HEK293T (cell line): ENCODE measurements around the gene RETREG2.

Experiments
- ARNT ChIP-seq: fragments of 450-650 bp; IDR thresholded peaks from 2 replicates; pipeline ENCODE4 v1.6.1; 2017; ENCODE audit warnings: mild to moderate bottlenecking
- ELF4 ChIP-seq: fragments of 450-650 bp; IDR thresholded peaks from 2 replicates; pipeline ENCODE4 v1.6.1; 2017; ENCODE audit warnings: antibody characterized with exemption
- FOXK2 ChIP-seq: fragments of 450-650 bp; IDR thresholded peaks from 2 replicates; pipeline ENCODE4 v1.6.1; 2016; ENCODE audit warnings: mild to moderate bottlenecking
- FOXM1 ChIP-seq: fragments of 450-650 bp; IDR thresholded peaks from 2 replicates; pipeline ENCODE4 v1.6.1; 2017; ENCODE audit warnings: mild to moderate bottlenecking, borderline replicate concordance
- LEF1 ChIP-seq: fragments of 450-650 bp; IDR thresholded peaks from 2 replicates; pipeline ENCODE4 v1.6.1; 2017; ENCODE audit warnings: mild to moderate bottlenecking, borderline replicate concordance
- SUZ12 ChIP-seq: fragments of 450-650 bp; IDR thresholded peaks from 2 replicates; pipeline ENCODE4 v1.6.1; 2016; ENCODE audit warnings: mild to moderate bottlenecking

- TF ChIP-seq FOXK2, result no peak
- TF ChIP-seq SUZ12, result no peak
- no peak for TF ChIP-seq FOXM1
- TF ChIP-seq ELF4, result no peak
- TF ChIP-seq ARNT, result no peak
- no peak for TF ChIP-seq LEF1
Observed at GRCh38 chr2:219218217-219218731, 40.2 kb downstream of the RETREG2 start.
